IMR-90 (cell line): ENCODE data around the gene PDZD11. TPM values are rescaled to one million over a fixed set of nuclear protein-coding genes. Genes with fewer than 3 reads are reported as not detected.

ENCODE experiments used
- ATAC-seq: fragments of 200-7000 bp; cut with Tn5 transposase; 2 replicates; pipeline ENCODE4 v1.9.1; 2020; ENCODE audit warnings: low read depth, mild to moderate bottlenecking, moderate library complexity
- BruUV-seq: library from RNA; stranded (reverse); fragments of 400-500 nt; replicated peaks from 2 replicates; lab custom pipeline; 2021; lab: Mats Ljungman, UMichigan
- CTCF ChIA-PET: fragments of 300-600 bp; formaldehyde crosslinking; extraction: SDS; loops from one replicate; lab custom pipeline; 2021; ENCODE audit warnings: antibody characterized with exemption; lab: Yijun Ruan, JAX
- POLR2A ChIA-PET: fragments of 300-600 bp; sonication (Branson Sonifier 250); formaldehyde crosslinking; loops from one replicate; lab custom pipeline; 2022; ENCODE audit warnings: antibody characterized with exemption; ENCODE audit not compliant: unreplicated experiment; lab: Charles Lee
- DNase-seq: peaks from one replicate; pipeline ENCODE4 v3.0.0; 2013
- H2AFZ ChIP-seq: replicated peaks from 2 replicates; pipeline ENCODE3; 2013; ENCODE audit warnings: low read length, mild to moderate bottlenecking; ENCODE audit not compliant: poor library complexity
- H2AK5ac ChIP-seq: 2 replicates; pipeline ENCODE4 v1.6.1; 2013; ENCODE audit warnings: low read depth, low read length, inconsistent platforms
- H2AK9ac ChIP-seq: replicated peaks from 2 replicates; pipeline ENCODE3; 2013; ENCODE audit warnings: mild to moderate bottlenecking, low read depth, low read length, moderate library complexity; ENCODE audit not compliant: poor library complexity
- H2BK120ac ChIP-seq: 2 replicates; pipeline ENCODE4 v1.6.1; 2013; ENCODE audit warnings: low read depth, low read length, inconsistent platforms
- H2BK15ac ChIP-seq: 3 replicates; pipeline ENCODE4 v1.6.1; 2013; ENCODE audit warnings: low read depth, low read length, inconsistent platforms
- H2BK20ac ChIP-seq: 2 replicates; pipeline ENCODE4 v1.6.1; 2013; ENCODE audit warnings: low read depth, mild to moderate bottlenecking, inconsistent platforms, low read length, moderate library complexity
- H2BK5ac ChIP-seq: 2 replicates; pipeline ENCODE4 v1.6.1; 2013; ENCODE audit warnings: mild to moderate bottlenecking, low read depth, low read length, inconsistent platforms; ENCODE audit not compliant: poor library complexity, severe bottlenecking
- H3K14ac ChIP-seq: replicated peaks from 2 replicates; pipeline ENCODE4 v1.6.1; 2013; ENCODE audit warnings: low read depth, low read length, inconsistent platforms
- H3K18ac ChIP-seq: 2 replicates; pipeline ENCODE4 v1.6.1; 2013; ENCODE audit warnings: low read depth, low read length, control low read depth
- H3K23ac ChIP-seq: 2 replicates; pipeline ENCODE4 v1.6.1; 2013; ENCODE audit warnings: low read depth, low read length, inconsistent platforms
- H3K27ac ChIP-seq: 2 replicates; pipeline ENCODE4 v1.5.1; 2013; ENCODE audit warnings: mild to moderate bottlenecking, control low read depth, low read length; ENCODE audit not compliant: insufficient read depth
- H3K27me3 ChIP-seq: 2 replicates; pipeline ENCODE4 v1.6.1; 2013; ENCODE audit warnings: low read length; ENCODE audit not compliant: control insufficient read depth, insufficient read depth
- H3K36me3 ChIP-seq: 2 replicates; pipeline ENCODE4 v1.6.1; 2013; ENCODE audit warnings: low read length, mixed read lengths; ENCODE audit not compliant: control insufficient read depth, insufficient read depth
- H3K4ac ChIP-seq: 2 replicates; pipeline ENCODE4 v1.6.1; 2013; ENCODE audit warnings: low read depth, low read length, inconsistent platforms
- H3K4me1 ChIP-seq: 2 replicates; pipeline ENCODE4 v1.6.1; 2013; ENCODE audit warnings: low read length, mixed read lengths; ENCODE audit not compliant: control insufficient read depth, insufficient read depth
- H3K4me2 ChIP-seq: 2 replicates; pipeline ENCODE4 v1.6.1; 2013; ENCODE audit warnings: low read depth, mild to moderate bottlenecking, control low read depth, low read length, moderate library complexity
- H3K4me3 ChIP-seq: 2 replicates; pipeline ENCODE4 v1.5.1; 2013; ENCODE audit warnings: low read depth, mild to moderate bottlenecking, control low read depth, low read length, moderate library complexity; ENCODE audit not compliant: insufficient read depth
- H3K56ac ChIP-seq: 2 replicates; pipeline ENCODE4 v1.6.1; 2013; ENCODE audit warnings: low read length, inconsistent platforms; ENCODE audit not compliant: insufficient read depth; ENCODE audit errors: extremely low read depth
- H3K79me1 ChIP-seq, 2 experiments: 2 replicates each; pipeline ENCODE4 v1.6.1; 2013; ENCODE audit warnings: low read length in 2 of 2, inconsistent platforms in 1 of 2, low read depth in 1 of 2
- H3K9ac ChIP-seq: 2 replicates; pipeline ENCODE4 v1.6.1; 2013; ENCODE audit warnings: low read depth, low read length, control low read depth
- H3K9me1 ChIP-seq: 2 replicates; pipeline ENCODE4 v1.6.1; 2013; ENCODE audit warnings: low read length, inconsistent platforms; ENCODE audit not compliant: insufficient read depth
- H3K9me3 ChIP-seq: 2 replicates; pipeline ENCODE4 v1.6.1; 2013; ENCODE audit warnings: low read length; ENCODE audit not compliant: control insufficient read depth, insufficient read depth
- H4K20me1 ChIP-seq: 2 replicates; pipeline ENCODE4 v1.6.1; 2013; ENCODE audit warnings: low read length, inconsistent platforms; ENCODE audit not compliant: insufficient read depth
- H4K5ac ChIP-seq: 2 replicates; pipeline ENCODE4 v1.6.1; 2013; ENCODE audit warnings: mild to moderate bottlenecking, low read depth, low read length, control low read depth
- H4K8ac ChIP-seq, 2 experiments: 2 replicates each; pipeline ENCODE4 v1.6.1; 2013; ENCODE audit warnings: low read depth in 2 of 2, low read length in 2 of 2, control low read depth in 1 of 2, inconsistent platforms in 1 of 2
- H4K91ac ChIP-seq: 2 replicates; pipeline ENCODE4 v1.6.1; 2013; ENCODE audit warnings: low read depth, low read length, inconsistent platforms; ENCODE audit not compliant: insufficient read depth
- BHLHE40 ChIP-seq: fragments of 150-350 bp; IDR thresholded peaks from 2 replicates; pipeline ENCODE4 v1.6.1; 2016; ENCODE audit warnings: mild to moderate bottlenecking, low read depth, low read length
- CEBPB ChIP-seq: IDR thresholded peaks from 2 replicates; pipeline ENCODE4 v1.6.1; 2012; ENCODE audit warnings: low read depth, low read length, improper control_type of control experiment
- CHD1 ChIP-seq: IDR thresholded peaks from 2 replicates; pipeline ENCODE4 v1.6.1; 2012; ENCODE audit warnings: low read depth, low read length, improper control_type of control experiment
- CTCF ChIP-seq: conservative IDR thresholded peaks from 2 replicates; pipeline ENCODE4 v1.5.1; 2012; ENCODE audit warnings: mild to moderate bottlenecking, low read depth, low read length, improper control_type of control experiment
- ELK1 ChIP-seq: fragments of 150-350 bp; IDR thresholded peaks from 2 replicates; pipeline ENCODE4 v1.6.1; 2016; ENCODE audit warnings: low read depth, mild to moderate bottlenecking, low read length, moderate library complexity, borderline replicate concordance
- FOS ChIP-seq: fragments of 150-350 bp; IDR thresholded peaks from 2 replicates; pipeline ENCODE4 v1.6.1; 2016; ENCODE audit warnings: low read depth, low read length
- MAFK ChIP-seq: IDR thresholded peaks from 2 replicates; pipeline ENCODE4 v1.6.1; 2012; ENCODE audit warnings: low read depth, low read length, improper control_type of control experiment
- MAZ ChIP-seq: IDR thresholded peaks from 2 replicates; pipeline ENCODE4 v1.6.1; 2012; ENCODE audit warnings: low read depth, mild to moderate bottlenecking, low read length, improper control_type of control experiment, moderate library complexity, borderline replicate concordance
- MXI1 ChIP-seq: IDR thresholded peaks from 2 replicates; pipeline ENCODE4 v1.6.1; 2012; ENCODE audit warnings: low read depth, mild to moderate bottlenecking, low read length, moderate library complexity, borderline replicate concordance
- NFE2L2 ChIP-seq: fragments of 150-350 bp; IDR thresholded peaks from 2 replicates; pipeline ENCODE4 v1.6.1; 2016; ENCODE audit warnings: low read depth, mild to moderate bottlenecking, low read length
- POLR2A ChIP-seq: IDR thresholded peaks from 2 replicates; pipeline ENCODE4 v1.6.1; 2012; ENCODE audit warnings: mild to moderate bottlenecking, low read depth, low read length
- RAD21 ChIP-seq: IDR thresholded peaks from 2 replicates; pipeline ENCODE4 v1.6.1; 2012; ENCODE audit warnings: low read length, improper control_type of control experiment
- RCOR1 ChIP-seq: IDR thresholded peaks from 2 replicates; pipeline ENCODE4 v1.6.1; 2012; ENCODE audit warnings: mild to moderate bottlenecking, low read length, improper control_type of control experiment; ENCODE audit not compliant: insufficient replicate concordance
- RFX5 ChIP-seq: IDR thresholded peaks from 2 replicates; pipeline ENCODE4 v1.8.0; 2012; ENCODE audit warnings: low read depth, mild to moderate bottlenecking, low read length, moderate library complexity
- SMC3 ChIP-seq: fragments of 150-350 bp; IDR thresholded peaks from 2 replicates; pipeline ENCODE4 v1.6.1; 2016; ENCODE audit warnings: low read depth, mild to moderate bottlenecking, antibody characterized with exemption, low read length, moderate library complexity
- USF2 ChIP-seq: fragments of 150-350 bp; IDR thresholded peaks from 2 replicates; pipeline ENCODE4 v1.6.1; 2017; ENCODE audit warnings: mild to moderate bottlenecking, antibody characterized with exemption, low read length, low read depth
- WGBS, 2 experiments: methylation state at CpG; one replicate each; pipeline versions ENCODE4 v1.1.5 to v1.1.7; 2013; ENCODE audit warnings: missing lambda C conversion rate in 2 of 2; ENCODE audit not compliant: insufficient read length in 1 of 2; ENCODE audit errors: extremely low coverage in 2 of 2; 5-methylcytosine and 5-hydroxymethylcytosine counted together
- dilution Hi-C: fragments of 300-500 bp; cut with HindIII; formaldehyde crosslinking; loops from one replicate; pipeline ENCODE4 v1.14.3; 2018; ENCODE audit warnings: low sequenced_read_pairs; ENCODE audit not compliant: unreplicated experiment
- in situ Hi-C: fragments of 300-500 bp; cut with MboI; formaldehyde crosslinking; loops from 3 replicates; pipeline ENCODE4 v1.14.3; 2019; ENCODE audit warnings: low sequenced_read_pairs, inconsistent platforms, mixed read lengths
- intact Hi-C: fragments of 100-400 bp; cut with micrococcal nuclease; formaldehyde crosslinking; loops from 2 replicates; pipeline ENCODE4 v1.10.0; 2022
- polyA plus RNA-seq, 3 experiments: library from polyadenylated mRNA; depleted of rRNA; stranded (reverse); fragments of >200 nt; gene quantifications; 2 replicates each; pipeline ENCODE4 v1.2.3, GENCODE V29; 2012; ENCODE audit warnings: low replicate concordance in 1 of 3
- total RNA-seq: library from RNA; depleted of rRNA; stranded (reverse); fragments of >200 nt; gene quantifications from 2 replicates; pipeline ENCODE4 v1.2.3, GENCODE V29; 2012

PDZD11 gene
- total and polyA plus RNA-seq, 2 of the 4 experiments (the other 2 are of a cell fraction) = 84.1 to 100 TPM

- H3K9ac ChIP-seq = no peak overlapping the region
- WGBS, 2 experiments = no CpG with 5 or more reads among the region's 1 CpG
- no peak overlapping the region for H3K23ac ChIP-seq
- in situ Hi-C loops = no loop called here
- H3K4me3 ChIP-seq = no peak overlapping the region
- dilution Hi-C loops = no loop called here
- DNase-seq (peak; percentile 52), ATAC-seq (no peak)
- peaks cover 0 to 12% of the 10 kb centered on the region in 2 experiments; a peak in 3 of 4 replicates for H3K79me1 ChIP-seq
- H4K5ac ChIP-seq = no peak overlapping the region
- no peak overlapping the region for H2BK5ac ChIP-seq
- no peak overlapping the region for H2BK120ac ChIP-seq
- ChIA-PET CTCF (no interaction called here), POLR2A (no interaction called here)
- no peaks in the 10 kb centered on the region for H3K9me1 ChIP-seq
- H3K56ac ChIP-seq = no peak overlapping the region
- H4K20me1 ChIP-seq = no peaks in the 10 kb centered on the region
- 0 out of 2 replicates have a peak, but pooled peaks cover 2% of the 10 kb centered on the region for H3K4me1 ChIP-seq
- no peak overlapping the region for H2AFZ ChIP-seq
- no peaks in the 10 kb centered on the region; the same call in 1 of the 2 replicates for H3K27me3 ChIP-seq
- H3K14ac ChIP-seq = no peak overlapping the region
- H3K36me3 ChIP-seq = no peaks in the 10 kb centered on the region
- H3K4me2 ChIP-seq = peak overlapping the region; percentile 81; the same call in 1 of the 2 replicates
- H2AK9ac ChIP-seq = no peak overlapping the region
- BruUV-seq = no TSS peak
- H3K18ac ChIP-seq = peak overlapping the region; percentile 36; the same call in 1 of the 2 replicates
- no peak overlapping the region for H2BK20ac ChIP-seq
- H3K9me3 ChIP-seq = no peaks in the 10 kb centered on the region
- no peak overlapping the region for H3K4ac ChIP-seq
- no peak overlapping the region for H2AK5ac ChIP-seq
- H2BK15ac ChIP-seq = no peak overlapping the region
- no peak for TF ChIP-seq RCOR1
- TF ChIP-seq POLR2A = no peak
- no peak for TF ChIP-seq ELK1
- TF ChIP-seq RAD21 = no peak
- no peak for TF ChIP-seq CHD1
- TF ChIP-seq MAZ = no peak
- no peak for TF ChIP-seq CEBPB
- no peak for TF ChIP-seq SMC3
- no peak for TF ChIP-seq FOS
- no peak for TF ChIP-seq NFE2L2
- TF ChIP-seq CTCF = no peak
- no peak for TF ChIP-seq BHLHE40
- TF ChIP-seq USF2 = no peak
- TF ChIP-seq RFX5 = no peak
- no peak for TF ChIP-seq MAFK
- no peak for TF ChIP-seq MXI1
- no peak overlapping the region for H3K27ac ChIP-seq
- no peak overlapping the region for H4K8ac ChIP-seq
- intact Hi-C loops = loop anchor here (5.0 kb wide), 1 partner anchor 1801 kb away; no protein-coding TSS in a partner anchor
- H4K91ac ChIP-seq = no peak overlapping the region
These were observed 23.8 kb upstream of the PDZD11 start for GRCh38 chrX:70313503-70313902.
